ENCODE data around the gene CLCA1.

CLCA1 gene

DNA sequence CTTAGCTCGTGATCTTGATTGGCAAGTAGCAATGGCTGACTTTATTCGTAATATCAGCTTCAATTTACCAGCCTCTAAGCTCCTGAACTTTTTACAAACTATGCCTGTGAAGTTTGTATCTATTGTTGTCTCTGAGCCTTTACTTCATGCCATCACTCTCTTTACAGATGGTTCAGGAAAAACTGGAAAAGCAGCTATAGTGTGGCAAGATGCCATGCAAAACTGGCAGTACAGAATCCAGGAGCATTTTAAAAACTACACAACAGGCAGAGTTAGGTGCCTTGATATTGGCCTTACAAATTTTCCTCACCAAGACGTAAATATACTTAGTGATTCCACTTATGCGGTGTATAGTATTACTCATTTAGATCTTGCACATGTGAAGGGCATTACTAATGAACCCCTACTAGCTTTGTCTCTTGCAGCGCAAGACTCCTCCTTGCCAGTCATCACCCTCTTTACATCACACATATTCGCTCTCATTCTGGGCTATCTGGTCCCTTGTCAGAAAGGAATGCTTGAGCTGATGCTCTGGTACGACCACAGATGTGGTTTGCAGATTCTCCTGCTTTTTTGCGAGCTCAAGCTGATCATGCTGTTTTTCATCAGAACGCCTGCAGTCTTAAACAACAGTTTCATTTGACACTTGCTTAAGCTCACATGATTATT is 36.3 kb downstream of the CLCA1 start:
- DNase-seq = no peak

DNA sequence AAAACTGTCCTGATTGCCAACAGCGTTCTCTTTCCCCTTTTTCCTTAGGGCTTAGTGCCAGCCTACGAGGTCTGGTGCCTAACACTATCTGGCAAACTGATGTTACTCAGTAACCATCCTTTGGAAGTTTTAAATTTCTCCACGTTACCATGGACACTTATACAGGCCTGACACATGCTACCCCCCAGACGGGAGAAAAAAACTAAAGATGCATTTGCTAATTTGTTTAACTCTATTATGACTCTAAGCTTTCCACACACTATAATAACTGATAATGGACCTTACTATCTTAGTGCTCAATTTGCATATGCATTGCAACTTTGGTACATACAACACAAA is 36.8 kb downstream of the CLCA1 start:
- DNase-seq = no peak

DNA sequence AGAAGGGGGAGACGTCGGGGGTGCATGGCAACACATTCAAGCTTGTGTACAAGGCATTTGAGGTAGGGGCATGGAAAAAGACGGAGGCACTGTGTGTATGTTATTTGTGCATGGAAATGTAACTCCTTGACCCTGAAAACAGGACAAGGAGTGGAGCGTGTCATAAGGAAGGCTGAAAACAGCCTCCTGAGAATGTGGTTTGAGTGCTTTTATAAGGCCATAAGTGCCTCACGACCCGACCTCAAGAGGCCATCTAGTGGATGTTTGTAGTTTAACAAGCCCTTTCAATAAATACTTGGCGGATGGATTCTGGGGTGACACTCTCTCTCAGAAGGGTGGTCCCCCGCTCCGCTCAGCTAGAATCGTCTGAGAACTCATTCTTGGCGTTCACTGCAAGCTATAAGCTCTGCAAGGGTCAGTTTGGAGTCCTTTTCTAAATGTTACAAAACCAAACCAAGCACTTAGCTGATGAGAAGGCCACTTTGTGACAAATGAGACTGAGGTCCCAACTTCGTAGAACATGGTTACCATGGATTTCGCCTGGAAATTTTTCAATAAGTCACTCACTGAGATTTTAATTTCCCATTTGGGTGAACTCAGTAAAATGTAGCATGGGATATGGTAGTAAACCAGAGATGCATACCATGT is 39.3 kb downstream of the CLCA1 start:
- DNase-seq = no peak

DNA sequence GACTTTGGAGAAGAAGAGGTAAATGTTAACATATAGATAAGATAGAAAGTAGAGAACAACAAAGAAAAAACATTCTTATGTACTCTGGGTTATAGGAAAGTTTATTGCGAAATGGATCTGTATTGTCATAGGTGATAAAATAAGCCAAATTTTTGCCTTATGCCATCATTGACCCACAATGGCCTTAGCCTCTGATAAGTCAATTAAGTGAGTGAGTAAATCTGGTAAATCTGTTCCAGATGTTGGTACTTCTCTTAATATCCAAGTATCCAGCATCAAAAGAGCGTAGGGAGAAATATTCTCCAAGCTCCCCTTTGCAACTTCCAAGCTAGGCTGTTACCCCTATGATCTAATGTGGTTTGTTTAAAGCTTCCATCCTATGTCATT is 39.8 kb downstream of the CLCA1 start:
- DNase-seq = no peak

DNA sequence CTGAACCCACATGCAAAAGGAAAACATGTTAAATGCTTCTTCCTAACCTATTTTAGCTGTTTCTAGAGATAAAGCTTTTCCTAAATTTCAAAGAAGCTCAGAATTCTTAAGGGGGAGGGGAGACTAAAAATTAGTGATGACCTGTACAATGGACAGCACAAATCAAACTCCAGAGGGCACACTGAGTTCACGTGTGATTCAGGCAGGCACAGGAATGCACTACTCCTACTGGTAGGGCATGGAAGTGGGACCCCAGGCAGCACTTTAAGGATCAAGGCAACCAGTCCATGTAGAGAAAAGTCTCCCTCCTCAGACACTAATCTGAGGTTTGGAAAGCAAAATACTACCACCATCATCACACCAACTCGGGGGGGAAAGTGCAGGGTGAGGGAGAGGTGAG is 46.9 kb downstream of the CLCA1 start:
- no peak for DNase-seq

DNA sequence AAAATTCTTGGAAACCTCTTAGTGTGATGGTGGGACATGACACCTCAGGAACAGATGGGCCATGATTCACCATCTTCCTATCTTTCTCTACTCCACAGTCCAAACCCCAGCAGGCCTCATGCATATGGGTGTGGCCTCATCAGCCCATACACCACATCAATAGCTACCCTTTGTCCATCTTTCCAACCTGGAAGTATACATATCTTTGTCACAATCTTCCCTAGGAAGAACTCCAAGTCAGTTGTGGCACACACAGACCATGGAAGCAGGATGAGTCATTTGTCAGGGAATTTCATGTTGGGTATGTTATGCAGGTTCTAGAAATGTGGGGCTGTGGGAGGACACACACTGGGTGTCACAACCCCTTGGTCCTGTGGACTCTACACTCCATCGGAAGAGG is 47.6 kb downstream of the CLCA1 start:
- DNase-seq = no peak

DNA sequence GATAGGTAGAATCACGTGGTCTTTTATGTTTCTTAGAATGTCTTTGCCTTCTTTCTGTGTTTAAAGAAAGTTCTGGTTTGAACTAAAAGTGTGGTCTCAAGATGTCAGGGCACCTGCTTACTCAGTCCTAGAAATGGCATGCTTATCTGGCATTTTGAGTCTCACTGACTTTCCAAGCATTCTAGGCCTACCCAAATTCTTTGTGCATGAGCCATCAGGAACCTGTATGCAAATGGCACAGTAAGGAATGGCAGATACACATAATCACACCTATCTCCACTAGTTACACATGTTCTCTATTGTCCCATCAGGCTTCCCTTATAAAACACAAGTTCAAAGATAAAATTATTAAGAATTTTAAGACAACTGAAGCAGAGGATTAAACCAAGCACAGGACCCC is 48.6 kb downstream of the CLCA1 start:
- DNase-seq = no peak

DNA sequence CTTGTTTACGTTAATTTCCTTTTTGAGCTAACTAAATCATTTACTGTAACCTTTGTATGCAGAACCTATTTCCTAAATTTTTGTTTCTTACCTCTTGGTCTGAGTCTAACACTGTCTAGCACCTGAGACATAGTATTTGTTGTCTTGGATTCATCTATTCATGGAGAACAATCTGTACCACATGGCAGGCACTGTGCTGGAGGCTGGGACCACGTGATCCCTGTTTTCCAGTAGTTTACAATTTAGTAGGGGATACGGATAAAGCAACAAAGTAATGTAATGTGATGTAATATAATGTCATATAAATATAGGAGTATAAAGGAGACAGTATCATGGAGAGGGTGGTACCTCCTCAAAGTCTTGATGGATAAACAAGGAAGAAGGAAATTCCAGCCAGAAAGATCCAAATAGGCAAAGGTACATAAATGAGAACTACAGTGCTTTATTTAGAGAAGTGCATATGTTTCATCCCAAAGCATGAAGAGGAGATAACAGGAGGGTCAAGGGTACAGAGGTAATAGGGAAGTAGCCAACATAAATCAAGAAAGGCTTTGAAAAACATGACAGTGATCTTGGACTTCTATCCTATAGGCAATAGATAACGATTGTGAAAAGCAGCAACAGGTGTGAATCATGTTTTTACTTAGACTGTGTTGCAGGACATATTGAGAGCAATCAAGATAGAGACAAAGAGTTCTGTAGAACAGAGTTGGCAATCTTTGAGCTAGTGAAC is 52.2 kb downstream of the CLCA1 start:
- DNase-seq = no peak

DNA sequence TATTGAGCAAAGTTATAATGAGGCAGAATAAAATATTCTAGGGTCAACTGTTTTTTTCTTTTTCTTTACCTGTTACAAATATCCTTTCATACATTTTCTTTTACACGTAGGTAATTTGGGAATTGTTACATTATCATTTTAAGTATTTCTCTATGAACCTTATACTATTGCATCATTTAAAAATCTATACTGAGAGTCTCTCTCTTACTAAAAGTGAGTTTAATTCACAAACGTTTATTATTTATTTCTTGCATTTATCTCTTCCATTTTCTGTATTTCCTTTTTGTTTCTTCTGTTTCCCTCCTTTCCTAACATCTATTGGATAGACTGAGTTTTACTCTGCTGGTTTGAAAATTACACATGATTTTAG is 52.8 kb downstream of the CLCA1 start:
- no peak for DNase-seq

DNA sequence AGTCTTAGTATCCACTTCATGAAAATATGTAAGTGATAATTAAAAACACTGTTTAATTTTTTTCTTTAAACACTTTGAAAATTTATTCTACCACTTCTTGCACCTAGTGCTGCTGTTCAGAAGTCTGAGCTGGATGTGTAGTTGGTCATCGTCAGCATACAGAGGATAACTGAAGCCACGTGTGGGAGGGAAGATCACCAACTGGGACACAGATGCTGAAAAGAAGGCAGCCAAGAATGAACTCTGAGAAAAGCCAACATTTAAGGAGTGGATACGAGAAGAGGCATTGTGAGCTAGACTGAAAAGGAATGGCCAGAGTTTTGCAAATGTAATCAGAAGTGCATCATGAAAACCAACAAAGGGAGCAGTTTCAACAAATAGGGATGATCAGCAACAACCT is 53.5 kb downstream of the CLCA1 start:
- no peak for DNase-seq

DNA sequence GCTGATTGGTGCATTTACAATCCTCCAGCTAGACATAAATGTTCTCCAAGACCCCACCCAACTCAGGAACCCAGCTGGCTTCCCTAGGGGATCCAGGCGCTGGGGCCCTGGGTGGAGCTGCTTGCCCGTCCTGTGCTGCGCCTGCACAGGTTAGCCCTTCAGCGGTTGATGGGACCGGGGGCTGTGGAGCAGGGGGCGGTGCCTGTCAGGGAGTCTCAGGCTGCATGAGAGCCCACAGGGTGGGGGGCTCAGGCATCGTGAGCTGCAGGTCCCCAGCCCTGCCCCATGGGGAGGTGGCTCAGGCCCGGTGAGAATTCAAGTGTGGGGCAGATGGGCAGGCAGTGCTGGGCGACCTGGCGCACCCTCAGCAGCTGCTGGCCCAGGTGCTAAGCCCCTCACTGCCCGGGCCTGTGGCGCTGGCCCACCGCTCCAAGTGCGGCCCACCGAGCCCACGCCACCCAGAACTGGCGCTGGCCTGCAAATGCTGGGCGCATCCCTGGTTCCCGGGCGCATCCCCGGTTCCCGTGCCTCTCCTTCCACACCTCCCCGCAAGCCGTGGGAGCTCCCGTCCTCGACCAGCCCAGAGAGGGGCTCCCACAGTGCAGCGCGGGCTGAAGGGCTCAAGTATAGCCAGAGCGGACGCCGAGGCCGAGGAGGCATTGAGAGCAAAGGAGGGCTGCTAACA is 55.1 kb downstream of the CLCA1 start:
- DNase-seq = no peak

DNA sequence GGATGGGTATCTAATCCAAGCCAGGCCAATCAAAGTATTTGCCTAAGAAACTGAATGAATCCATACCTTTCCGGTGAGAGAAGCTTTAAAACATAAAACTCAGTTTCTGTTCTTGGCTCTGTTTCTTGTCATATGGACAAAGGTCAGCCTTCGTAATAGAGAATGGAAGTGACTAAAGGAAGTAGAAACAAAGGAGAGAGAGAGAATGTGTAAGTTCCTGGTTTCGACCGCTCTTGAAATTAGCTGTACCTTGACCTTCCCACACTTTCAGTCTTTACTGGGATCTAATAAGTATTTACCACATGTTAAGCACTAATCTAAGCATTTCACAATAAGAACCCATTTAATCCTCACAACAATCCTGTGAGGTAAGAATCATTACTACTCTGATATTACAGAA is 58.6 kb downstream of the CLCA1 start:
- no peak for DNase-seq

DNA sequence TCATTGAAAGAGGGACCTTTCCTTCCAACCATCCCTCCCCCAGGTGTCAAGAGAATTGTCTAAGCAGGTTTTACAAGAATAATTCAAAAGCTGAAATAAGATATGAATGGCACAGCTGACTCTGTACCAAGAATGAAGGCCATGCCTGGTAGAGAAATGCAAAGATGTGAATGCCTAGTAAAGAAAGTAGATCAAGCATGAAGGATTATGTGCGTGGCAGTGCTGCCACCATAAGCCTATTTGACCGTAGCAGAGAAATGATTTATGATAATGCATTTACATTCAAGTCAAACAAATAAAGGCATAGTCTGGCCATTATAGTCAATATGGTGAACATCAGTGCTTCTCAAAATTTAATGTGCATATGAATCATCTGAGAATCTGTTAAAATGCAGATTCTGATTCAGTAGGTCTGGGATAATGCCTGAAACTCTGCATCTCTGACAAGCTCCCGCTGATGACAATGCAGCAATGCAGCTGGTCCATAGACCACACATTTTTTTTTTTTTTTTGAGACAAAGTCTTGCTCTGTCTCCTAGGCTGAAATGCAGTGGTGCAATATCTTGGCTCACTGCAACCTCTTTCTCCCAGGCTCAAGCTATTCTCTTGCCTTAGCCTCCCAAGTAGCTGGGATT is 61.6 kb downstream of the CLCA1 start:
- no peak for DNase-seq

DNA sequence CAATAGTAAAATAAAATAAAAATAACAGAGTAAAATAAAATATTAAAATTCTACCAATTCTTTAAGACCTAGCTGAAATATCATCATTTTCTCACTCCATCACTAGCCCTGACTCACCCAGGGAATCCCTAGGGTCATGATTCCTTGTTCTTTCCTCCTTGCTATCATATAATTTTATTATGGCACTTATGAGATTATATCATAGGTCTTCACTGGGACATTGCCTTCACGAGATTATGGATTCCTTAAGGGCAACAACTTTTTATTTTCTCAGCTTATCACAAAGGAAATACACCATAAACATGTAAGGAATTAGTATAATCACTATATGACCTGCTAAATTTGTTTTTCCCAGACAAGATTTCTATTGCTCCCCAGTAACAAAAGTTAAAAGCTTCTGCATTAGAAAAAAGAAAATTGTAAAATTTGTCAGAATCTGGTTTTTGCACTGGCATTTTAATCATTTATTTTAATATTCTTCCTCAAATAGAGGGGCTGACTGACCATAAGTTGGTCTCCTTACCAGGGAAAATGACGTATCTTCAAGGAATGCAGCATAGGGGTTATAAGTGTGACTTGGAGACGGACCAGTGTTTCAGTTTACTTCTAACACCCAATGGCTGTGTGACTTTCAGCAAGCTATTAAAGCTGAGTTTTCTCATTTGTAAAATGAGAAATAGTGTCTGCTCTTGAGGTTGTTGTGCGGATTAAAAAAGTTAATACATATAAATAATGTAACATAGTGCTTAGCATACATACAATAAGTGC is 69.4 kb downstream of the CLCA1 start:
- DNase-seq = no peak

DNA sequence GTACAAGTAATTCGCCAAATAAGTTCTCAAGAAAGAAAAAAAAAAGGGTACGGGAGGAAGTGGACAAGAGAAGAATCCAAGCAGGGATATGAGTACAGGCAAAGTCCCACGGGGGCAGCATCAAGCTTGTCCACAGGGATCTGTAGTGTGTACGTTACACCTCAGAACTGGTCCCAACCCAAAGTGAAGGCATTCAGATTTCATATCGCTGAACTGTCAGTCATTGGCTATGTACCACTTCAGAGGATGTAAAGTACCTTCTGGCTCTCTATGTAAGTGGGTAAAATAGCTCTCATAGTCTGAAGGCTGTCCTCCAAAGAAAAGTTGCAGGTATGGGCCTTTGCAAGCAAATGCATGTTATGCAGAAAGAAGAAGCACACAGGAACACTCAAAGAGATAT is 70.0 kb downstream of the CLCA1 start:
- no peak for DNase-seq

DNA sequence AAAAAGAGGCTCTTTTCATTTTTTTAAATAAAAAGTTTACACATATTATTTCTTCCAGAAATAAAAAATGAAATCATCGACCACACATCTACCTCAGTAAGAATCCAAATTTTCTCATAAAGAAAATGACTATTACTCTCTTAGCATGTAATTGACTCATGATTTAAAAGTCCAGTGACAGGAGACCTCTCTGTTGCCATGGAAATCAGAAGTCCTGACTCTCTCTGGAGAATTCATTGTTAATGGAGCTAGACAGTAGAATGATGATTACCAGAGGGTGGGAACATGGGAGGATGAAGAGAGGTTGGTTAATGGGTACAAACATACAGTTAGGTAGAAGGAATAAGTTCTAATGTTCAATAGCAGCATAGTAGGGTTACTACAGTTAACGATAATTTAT is 73.1 kb downstream of the CLCA1 start:
- DNase-seq = no peak

DNA sequence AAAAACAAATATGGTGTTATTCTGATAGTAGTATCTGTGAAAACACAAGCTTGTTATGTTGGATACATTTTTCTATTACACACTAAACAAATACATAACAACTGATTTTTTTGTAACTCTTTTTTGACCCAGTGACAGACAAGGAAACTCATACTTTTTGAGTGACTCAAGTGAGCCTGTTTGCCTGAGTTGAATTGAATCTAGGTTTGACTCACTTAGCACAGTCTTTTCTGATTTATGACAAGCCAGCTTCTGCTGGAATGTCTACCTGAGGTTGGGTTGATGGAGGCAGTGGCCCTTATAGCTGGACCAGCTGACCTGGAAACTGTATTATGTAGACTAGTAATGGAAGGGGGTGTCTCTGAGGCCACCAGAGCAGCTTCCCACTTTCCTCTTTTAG is 73.9 kb downstream of the CLCA1 start:
- no peak for DNase-seq

DNA sequence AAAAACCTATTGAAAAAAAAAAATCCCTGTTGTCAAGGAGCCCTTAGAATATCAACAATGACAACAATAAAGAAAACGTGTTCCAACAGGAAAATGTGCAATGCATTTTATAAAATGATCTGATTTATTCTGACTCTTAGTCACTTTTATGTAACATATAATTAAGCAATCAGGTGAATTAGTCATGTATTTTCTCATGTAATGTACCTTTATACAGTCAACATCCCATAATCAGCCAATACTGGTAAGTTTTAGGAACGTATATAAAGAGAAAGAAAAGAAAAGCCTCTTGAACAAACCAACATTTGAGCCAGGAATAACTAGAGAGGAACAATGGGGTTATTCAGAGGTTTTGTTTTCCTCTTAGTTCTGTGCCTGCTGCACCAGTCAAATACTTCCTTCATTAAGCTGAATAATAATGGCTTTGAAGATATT is 78.1 kb downstream of the CLCA1 start, which contains the start of gene CLCA4:
CLCA4 (plus strand) TSS at position 292 of the 435 bp plus-strand sequence; CDS start at position 334, 42 bp downstream.
- DNase-seq = no peak

DNA sequence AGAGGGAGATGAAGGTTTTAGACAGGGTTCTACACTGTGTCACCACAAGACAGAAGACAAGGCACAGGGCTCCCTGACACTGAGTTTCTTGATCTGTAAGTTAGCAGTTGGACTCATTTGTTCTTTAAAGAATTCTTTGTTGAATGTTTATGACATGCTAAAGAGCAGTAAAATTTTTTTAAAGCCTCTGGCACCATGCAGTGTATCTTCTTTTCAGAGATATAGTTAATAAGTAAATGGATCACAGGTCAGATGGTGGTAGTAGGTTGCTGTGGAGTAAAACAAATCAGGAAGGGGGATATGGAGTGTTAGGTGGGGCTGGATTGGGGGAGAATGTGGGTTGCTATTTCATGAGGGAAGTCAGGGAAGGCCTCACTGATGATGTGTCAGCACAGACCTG is 80.1 kb downstream of the CLCA1 start:
- DNase-seq = no peak

Data from NCI-H2227 treated with DMSO at 0.1 percent for 48 hours (cell line).